CD4-positive, alpha-beta T cell (primary cell): ENCODE results near the gene ITGA4. TPM values are rescaled to one million over a fixed set of nuclear protein-coding genes. Genes with fewer than 3 reads are reported as not detected.

ENCODE experiments used
- ATAC-seq: fragments of 200-7000 bp; cut with Tn5 transposase; one replicate; pipeline ENCODE4 v1.10.0; 2022; ENCODE audit warnings: mild to moderate bottlenecking; ENCODE audit not compliant: poor library complexity
- CTCF ChIA-PET: fragments of 350-600 bp; sonication (Branson Sonifier 250); formaldehyde crosslinking; loops from one replicate; lab custom pipeline; 2021; ENCODE audit warnings: antibody characterized with exemption, inconsistent platforms; lab: Charles Lee
- POLR2A ChIA-PET: fragments of 350-600 bp; sonication (Branson Sonifier 250); formaldehyde crosslinking; loops from one replicate; lab custom pipeline; 2021; ENCODE audit warnings: antibody characterized with exemption, inconsistent platforms; lab: Charles Lee
- DNase-seq, 14 experiments: peaks; one replicate each; pipeline ENCODE4 v3.0.0-alpha.2; 2013 to 2020; ENCODE audit warnings: mixed read lengths in 2 of 14
- H3K27ac ChIP-seq, 2 donors: one replicate each; pipeline versions ENCODE4 v1.5.1 to v1.7.0; 2013; ENCODE audit warnings: low read length in 2 of 2, low read depth in 1 of 2, mild to moderate bottlenecking in 1 of 2
- H3K27me3 ChIP-seq, 2 experiments: 1 replicate in 1 of 2; 2 replicates in 1 of 2; pipeline versions ENCODE4 v1.6.1 to v1.7.0; 2013; ENCODE audit warnings: low read length in 2 of 2, control low read depth in 1 of 2, mild to moderate bottlenecking in 1 of 2, moderate library complexity in 1 of 2; ENCODE audit not compliant: insufficient read depth in 2 of 2, control insufficient read depth in 1 of 2
- H3K36me3 ChIP-seq: one replicate; pipeline ENCODE4 v1.6.1; 2013; ENCODE audit warnings: low read length, control low read depth; ENCODE audit not compliant: insufficient read depth
- H3K4me1 ChIP-seq: one replicate; pipeline ENCODE4 v1.6.1; 2013; ENCODE audit warnings: low read length, control low read depth; ENCODE audit not compliant: insufficient read depth
- H3K4me3 ChIP-seq: one replicate; pipeline ENCODE4 v1.5.1; 2013; ENCODE audit warnings: mild to moderate bottlenecking, low read length, moderate library complexity
- H3K9me3 ChIP-seq, 2 experiments: 1 replicate in 1 of 2; 2 replicates in 1 of 2; pipeline versions ENCODE4 v1.6.1 to v1.7.0; 2013; ENCODE audit warnings: low read length in 2 of 2, mild to moderate bottlenecking in 2 of 2, control low read depth in 1 of 2, moderate library complexity in 1 of 2; ENCODE audit not compliant: control insufficient read depth in 1 of 2, insufficient read depth in 1 of 2
- H3K27ac Mint-ChIP-seq: one replicate; pipeline ENCODE4 v1.8.0; 2020; ENCODE audit warnings: mixed read lengths
- H3K27me3 Mint-ChIP-seq: one replicate; pipeline ENCODE4 v1.8.0; 2021; ENCODE audit warnings: mixed read lengths
- H3K36me3 Mint-ChIP-seq: one replicate; pipeline ENCODE4 v1.8.0; 2021; ENCODE audit warnings: low read depth, mixed read lengths
- H3K4me1 Mint-ChIP-seq: one replicate; pipeline ENCODE4 v1.8.0; 2021; ENCODE audit warnings: low read depth, mixed read lengths
- H3K4me3 Mint-ChIP-seq: one replicate; pipeline ENCODE4 v1.8.0; 2020; ENCODE audit warnings: mild to moderate bottlenecking, mixed read lengths
- H3K9me3 Mint-ChIP-seq: one replicate; pipeline ENCODE4 v1.8.0; 2020; ENCODE audit warnings: mixed read lengths
- intact Hi-C, 2 experiments: fragments of 100-400 bp; cut with DNase I in 1 of 2; cut with micrococcal nuclease in 1 of 2; formaldehyde crosslinking; loops; one replicate each; pipeline versions ENCODE4 v1.15.1 to v1.9.0; 2023 to 2025; cut with DNase I, micrococcal nuclease
- total RNA-seq, 174 experiments: library from RNA in 2 of 174; stranded (reverse) in 2 of 174; gene quantifications; one replicate each; pipeline ENCODE4 v1.2.3 and lab custom pipeline; 2021 to 2026
- TF ChIP-seq, protein P1 (sequence below): fragments of 200-600 bp; IDR thresholded peaks from one replicate; pipeline ENCODE4 v1.8.0; 2022; ENCODE audit warnings: antibody characterized with exemption, mild to moderate bottlenecking

Gene ITGA4
- total RNA-seq, 2 experiments from 2014 or later = 79.4 to 79.5 TPM

GRCh38 chr2:181474222-181474881, 17.2 kb downstream of the ITGA4 start:
- Histone ChIP-seq H3K4me3 (no peak overlapping the region), H3K27ac (no peak overlapping the region), H3K36me3 (peaks cover 72% of the 10 kb centered on the region), H3K4me1 (peaks cover 19% of the 10 kb centered on the region), H3K27me3 (no peaks in the 10 kb centered on the region), H3K9me3 (no peaks in the 10 kb centered on the region)
- peaks cover 60% of the 10 kb centered on the region for H3K4me1 Mint-ChIP-seq
- H3K27ac Mint-ChIP-seq = peak overlapping the region; percentile 87
- POLR2A ChIA-PET = no interaction called here
- DNase-seq (no peak), ATAC-seq (no peak)
- TF ChIP-seq, protein P1, sequence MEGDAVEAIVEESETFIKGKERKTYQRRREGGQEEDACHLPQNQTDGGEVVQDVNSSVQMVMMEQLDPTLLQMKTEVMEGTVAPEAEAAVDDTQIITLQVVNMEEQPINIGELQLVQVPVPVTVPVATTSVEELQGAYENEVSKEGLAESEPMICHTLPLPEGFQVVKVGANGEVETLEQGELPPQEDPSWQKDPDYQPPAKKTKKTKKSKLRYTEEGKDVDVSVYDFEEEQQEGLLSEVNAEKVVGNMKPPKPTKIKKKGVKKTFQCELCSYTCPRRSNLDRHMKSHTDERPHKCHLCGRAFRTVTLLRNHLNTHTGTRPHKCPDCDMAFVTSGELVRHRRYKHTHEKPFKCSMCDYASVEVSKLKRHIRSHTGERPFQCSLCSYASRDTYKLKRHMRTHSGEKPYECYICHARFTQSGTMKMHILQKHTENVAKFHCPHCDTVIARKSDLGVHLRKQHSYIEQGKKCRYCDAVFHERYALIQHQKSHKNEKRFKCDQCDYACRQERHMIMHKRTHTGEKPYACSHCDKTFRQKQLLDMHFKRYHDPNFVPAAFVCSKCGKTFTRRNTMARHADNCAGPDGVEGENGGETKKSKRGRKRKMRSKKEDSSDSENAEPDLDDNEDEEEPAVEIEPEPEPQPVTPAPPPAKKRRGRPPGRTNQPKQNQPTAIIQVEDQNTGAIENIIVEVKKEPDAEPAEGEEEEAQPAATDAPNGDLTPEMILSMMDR = no peak
- no peaks in the 10 kb centered on the region for H3K9me3 Mint-ChIP-seq
- intact Hi-C loops = no loop called here
- H3K4me3 Mint-ChIP-seq = no peak overlapping the region
- CTCF ChIA-PET = interaction anchor here (0.9 to 2.0 kb wide), 2 partner anchors 8 to 17 kb away, joined by 5 read pairs; partner anchors contain the start of gene ITGA4
- H3K27me3 Mint-ChIP-seq = no peaks in the 10 kb centered on the region
- peaks cover 92% of the 10 kb centered on the region for H3K36me3 Mint-ChIP-seq

GRCh38 chr2:181483211-181483610, 26.0 kb downstream of the ITGA4 start:
- no peak for DNase-seq
- Histone ChIP-seq H3K27me3 (no peaks in the 10 kb centered on the region), H3K36me3 (peaks cover 99% of the 10 kb centered on the region), H3K4me3 (no peak overlapping the region), H3K4me1 (no peaks in the 10 kb centered on the region), H3K9me3 (no peaks in the 10 kb centered on the region), H3K27ac (no peak overlapping the region)
- Mint-ChIP-seq H3K4me3 (no peak overlapping the region), H3K27me3 (no peaks in the 10 kb centered on the region), H3K9me3 (no peaks in the 10 kb centered on the region), H3K36me3 (peaks cover 92% of the 10 kb centered on the region), H3K27ac (no peak overlapping the region), H3K4me1 (peaks cover 9% of the 10 kb centered on the region)
- POLR2A ChIA-PET = no interaction called here
- CTCF ChIA-PET = no interaction called here
- intact Hi-C loops = loop anchor here in 1 of 2 experiments (5.0 kb wide), 1 partner anchor 39 kb away; no protein-coding TSS in a partner anchor
- TF ChIP-seq, protein P1 = no peak
- ATAC-seq = no peak

GRCh38 chr2:181483876-181484275, 26.7 kb downstream of the ITGA4 start:
- ChIA-PET CTCF (no interaction called here), POLR2A (interaction anchor here (0.6 kb wide), 1 partner anchor 500 kb away, joined by 3 read pairs; no protein-coding TSS in a partner anchor)
- no peak overlapping the region for H3K4me3 Mint-ChIP-seq
- Histone ChIP-seq H3K4me1 (no peaks in the 10 kb centered on the region), H3K27me3 (no peaks in the 10 kb centered on the region), H3K36me3 (peaks cover 100% of the 10 kb centered on the region), H3K27ac (no peak overlapping the region), H3K9me3 (no peaks in the 10 kb centered on the region), H3K4me3 (no peak overlapping the region)
- intact Hi-C loops = loop anchor here in 1 of 2 experiments (5.0 kb wide), 1 partner anchor 38 kb away; no protein-coding TSS in a partner anchor
- H3K4me1 Mint-ChIP-seq = peaks cover 7% of the 10 kb centered on the region
- peak overlapping the region; percentile 19 for H3K27ac Mint-ChIP-seq
- peaks cover 94% of the 10 kb centered on the region for H3K36me3 Mint-ChIP-seq
- no peaks in the 10 kb centered on the region for H3K27me3 Mint-ChIP-seq
- DNase-seq (no peak), ATAC-seq (no peak)
- TF ChIP-seq, protein P1 = no peak
- no peaks in the 10 kb centered on the region for H3K9me3 Mint-ChIP-seq
